Measurements from ENCODE around the gene SCNN1B.

SCNN1B gene

GRCh38 chr16:23318639-23319038 is 16.5 kb downstream of the SCNN1B start:
- Mint-ChIP-seq H3K27ac (no peak overlapping the region), H3K27me3 (ENCODE audit: low read depth) (no peaks in the 10 kb centered on the region), H3K36me3 (ENCODE audit: low read depth) (no peaks in the 10 kb centered on the region), H3K9me3 (no peaks in the 10 kb centered on the region), H3K4me1 (no peaks in the 10 kb centered on the region), H3K4me3 (no peak overlapping the region)
- TF ChIP-seq CTCF (IDR thresholded peaks at IDR 0.05; ENCODE audit: unreplicated experiment in 3 of 3) = no peak

DNA sequence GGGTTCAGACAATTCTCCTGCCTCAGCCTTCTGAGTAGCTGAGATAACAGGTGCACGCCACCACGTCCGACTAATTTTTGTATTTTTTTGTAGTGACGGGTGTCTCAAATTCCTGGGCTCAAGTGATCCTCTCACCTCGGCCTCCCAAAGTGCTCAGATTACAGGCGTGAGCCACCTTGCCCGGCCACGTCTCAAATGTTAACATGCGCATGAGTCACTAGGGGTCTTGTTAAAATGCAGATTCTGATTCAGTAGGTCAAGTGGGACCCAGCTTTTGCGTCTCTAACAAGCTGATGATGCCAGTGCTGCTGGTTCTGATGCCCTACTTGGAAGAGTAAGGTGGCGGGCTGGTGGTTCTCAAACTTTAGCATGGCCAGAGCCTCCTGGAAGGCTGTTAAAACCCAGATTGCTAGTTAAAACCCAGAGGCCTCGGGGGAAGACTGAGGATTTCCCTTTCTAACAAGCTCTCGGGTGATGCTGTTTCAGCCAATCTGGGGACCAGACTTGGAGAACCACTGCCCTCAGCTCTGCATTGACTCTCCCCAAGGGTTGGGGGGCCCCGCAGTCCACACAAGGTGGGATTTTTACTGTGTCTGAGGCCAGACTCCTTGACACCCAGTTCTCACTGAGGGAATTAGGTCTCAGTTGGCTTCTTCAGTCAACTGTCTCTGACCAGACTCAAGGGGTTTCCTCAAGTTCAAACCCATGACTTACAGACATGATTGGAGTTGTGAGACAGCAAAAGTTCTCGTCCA is 17.9 kb downstream of the SCNN1B start:
- H3K27ac Mint-ChIP-seq = no peak overlapping the region
- no peaks in the 10 kb centered on the region for H3K27me3 Mint-ChIP-seq (ENCODE audit: low read depth)
- H3K4me1 Mint-ChIP-seq = no peaks in the 10 kb centered on the region
- H3K4me3 Mint-ChIP-seq = no peak overlapping the region
- no peaks in the 10 kb centered on the region for H3K9me3 Mint-ChIP-seq
- H3K36me3 Mint-ChIP-seq (ENCODE audit: low read depth) = no peaks in the 10 kb centered on the region
- TF ChIP-seq CTCF (IDR thresholded peaks at IDR 0.05; ENCODE audit: unreplicated experiment in 3 of 3) = no peak

DNA sequence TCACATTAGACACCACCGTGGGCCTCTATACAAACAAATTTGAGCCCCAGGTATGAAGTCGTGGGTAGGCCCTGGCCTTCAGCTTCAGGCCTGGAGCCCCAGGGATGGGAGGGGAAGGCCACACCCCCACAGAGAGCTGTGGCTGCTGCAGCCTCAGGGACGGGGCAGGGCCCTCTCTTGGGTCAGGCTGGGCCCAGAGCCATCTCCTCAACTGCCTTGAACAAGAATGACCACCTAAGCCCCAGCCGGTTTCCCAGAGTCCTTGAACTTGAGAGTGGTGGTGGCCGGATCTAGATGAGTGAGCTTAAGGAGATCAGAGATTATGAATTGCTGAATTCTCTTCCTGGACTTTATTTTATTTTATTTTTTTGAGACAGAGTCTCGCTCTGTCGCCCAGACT is 18.6 kb downstream of the SCNN1B start:
- Mint-ChIP-seq H3K4me1 (no peaks in the 10 kb centered on the region), H3K36me3 (ENCODE audit: low read depth) (no peaks in the 10 kb centered on the region), H3K9me3 (no peaks in the 10 kb centered on the region), H3K4me3 (no peak overlapping the region), H3K27me3 (ENCODE audit: low read depth) (no peaks in the 10 kb centered on the region), H3K27ac (no peak overlapping the region)
- no peak for TF ChIP-seq CTCF (IDR thresholded peaks at IDR 0.05; ENCODE audit: unreplicated experiment in 3 of 3)

GRCh38 chr16:23321206-23321875 is 19.2 kb downstream of the SCNN1B start:
- Mint-ChIP-seq H3K4me1 (no peaks in the 10 kb centered on the region), H3K9me3 (no peaks in the 10 kb centered on the region), H3K27me3 (ENCODE audit: low read depth) (no peaks in the 10 kb centered on the region), H3K4me3 (no peak overlapping the region), H3K27ac (no peak overlapping the region), H3K36me3 (ENCODE audit: low read depth) (no peaks in the 10 kb centered on the region)
- no peak for TF ChIP-seq CTCF (IDR thresholded peaks at IDR 0.05; ENCODE audit: unreplicated experiment in 3 of 3)

- Mint-ChIP-seq H3K36me3 (ENCODE audit: low read depth) (no peaks in the 10 kb centered on the region), H3K27ac (no peak overlapping the region), H3K4me3 (no peak overlapping the region), H3K27me3 (ENCODE audit: low read depth) (no peaks in the 10 kb centered on the region), H3K9me3 (no peaks in the 10 kb centered on the region), H3K4me1 (no peaks in the 10 kb centered on the region)
- no peak for TF ChIP-seq CTCF (IDR thresholded peaks at IDR 0.05; ENCODE audit: unreplicated experiment in 3 of 3)
Observed at GRCh38 chr16:23323224-23324030, 21.3 kb downstream of the SCNN1B start.
